GM12892 (cell line): ENCODE results near the gene HIF1A.

Source experiments
- POLR2A ChIP-seq: IDR thresholded peaks from 2 replicates; pipeline ENCODE4 v1.6.1; 2011; ENCODE audit warnings: low read depth, low read length, control low read depth
- POLR2AphosphoS5 ChIP-seq: IDR thresholded peaks from 2 replicates; pipeline ENCODE4 v1.6.1; 2011; ENCODE audit warnings: low read depth, low read length, control low read depth
- TAF1 ChIP-seq: IDR thresholded peaks from 2 replicates; pipeline ENCODE4 v1.6.1; 2011; ENCODE audit warnings: low read depth, mild to moderate bottlenecking, control low read depth, low read length, borderline replicate concordance

- no peak for TF ChIP-seq POLR2A
- TF ChIP-seq TAF1: no peak
- no peak for TF ChIP-seq POLR2AphosphoS5
Observed at GRCh38 chr14:61724133-61724532, 28.8 kb downstream of the HIF1A start.
